Keratinocyte (primary cell): ENCODE measurements around the gene DLL1. TPM values are rescaled to one million over a fixed set of nuclear protein-coding genes. Genes with fewer than 3 reads are reported as not detected.

ENCODE experiments used
- DNase-seq: peaks from one replicate; pipeline ENCODE4 v3.0.0-alpha.2; 2011; ENCODE audit warnings: low read depth, missing footprints, low spot score
- FAIRE-seq: peaks from 2 replicates; lab custom pipeline; 2011; peaks lifted over from hg19 to GRCh38; lab: Jason Lieb, UNC
- H2AFZ ChIP-seq: 2 replicates; pipeline ENCODE4 v1.6.0; 2012; ENCODE audit warnings: low read length, control low read depth, inconsistent platforms; ENCODE audit not compliant: control insufficient read depth
- H3K27ac ChIP-seq: 2 replicates; pipeline ENCODE4 v1.5.1; 2011; ENCODE audit warnings: low read length; ENCODE audit not compliant: control insufficient read depth, insufficient read depth
- H3K27me3 ChIP-seq: 3 replicates; pipeline ENCODE4 v1.6.0; 2011; ENCODE audit warnings: low read length; ENCODE audit not compliant: control insufficient read depth, insufficient read depth; ENCODE audit errors: extremely low read depth
- H3K36me3 ChIP-seq, 2 experiments: 2 replicates in 1 of 2; 3 replicates in 1 of 2; pipeline ENCODE4 v1.5.1; 2011; ENCODE audit warnings: low read length in 2 of 2, mild to moderate bottlenecking in 1 of 2; ENCODE audit not compliant: control insufficient read depth in 2 of 2, insufficient read depth in 2 of 2; ENCODE audit errors: extremely low read depth in 1 of 2
- H3K4me1 ChIP-seq: 3 replicates; pipeline ENCODE4 v1.5.1; 2011; ENCODE audit warnings: low read length; ENCODE audit not compliant: control insufficient read depth, insufficient read depth; ENCODE audit errors: extremely low read depth
- H3K4me2 ChIP-seq: 3 replicates; pipeline ENCODE4 v1.6.0; 2011; ENCODE audit warnings: low read depth, low read length; ENCODE audit not compliant: control insufficient read depth, insufficient read depth; ENCODE audit errors: extremely low read depth
- H3K4me3 ChIP-seq, 3 experiments: fragments of 200-600 bp in 1 of 3; sonication (generic) in 1 of 3; 2 replicates in 2 of 3; 3 replicates in 1 of 3; pipeline ENCODE4 v1.5.1; 2011 to 2016; ENCODE audit warnings: low read length in 3 of 3, mild to moderate bottlenecking in 3 of 3, control low read depth in 2 of 3, inconsistent platforms in 1 of 3, low read depth in 1 of 3, mixed read lengths in 1 of 3, mixed run types in 1 of 3, moderate library complexity in 1 of 3; ENCODE audit not compliant: control insufficient read depth in 2 of 3, insufficient read depth in 2 of 3; ENCODE audit errors: extremely low read depth in 1 of 3
- H3K79me2 ChIP-seq: 2 replicates; pipeline ENCODE4 v1.6.0; 2012; ENCODE audit warnings: low read length; ENCODE audit not compliant: control insufficient read depth, insufficient read depth
- H3K9ac ChIP-seq: 3 replicates; pipeline ENCODE4 v1.6.0; 2011; ENCODE audit warnings: low read length; ENCODE audit not compliant: control insufficient read depth, insufficient read depth; ENCODE audit errors: extremely low read depth
- H3K9me1 ChIP-seq: 3 replicates; pipeline ENCODE4 v1.6.0; 2011; ENCODE audit warnings: low read length; ENCODE audit not compliant: control insufficient read depth, insufficient read depth; ENCODE audit errors: extremely low read depth
- H3K9me3 ChIP-seq: 2 replicates; pipeline ENCODE4 v1.5.1; 2012; ENCODE audit warnings: low read depth, low read length; ENCODE audit not compliant: control insufficient read depth
- H4K20me1 ChIP-seq: 3 replicates; pipeline ENCODE4 v1.6.0; 2011; ENCODE audit warnings: low read length; ENCODE audit not compliant: control insufficient read depth, insufficient read depth; ENCODE audit errors: extremely low read depth
- CTCF ChIP-seq, 3 experiments: IDR thresholded peaks in 1 of 3; conservative IDR thresholded peaks in 1 of 3; optimal IDR thresholded peaks in 1 of 3; 2 replicates in 2 of 3; 3 replicates in 1 of 3; pipeline versions ENCODE3 to v1.5.1; 2011; ENCODE audit warnings: low read length in 3 of 3, mild to moderate bottlenecking in 3 of 3, moderate library complexity in 2 of 3, control low read depth in 1 of 3, inconsistent platforms in 1 of 3; ENCODE audit not compliant: insufficient read depth in 2 of 3; ENCODE audit errors: extremely low read depth in 1 of 3
- EZH2 ChIP-seq: IDR thresholded peaks from one replicate; pipeline ENCODE4 v1.6.1; 2012; ENCODE audit warnings: inconsistent platforms, mild to moderate bottlenecking, low read length, moderate library complexity
- dilution Hi-C: fragments of 300-500 bp; cut with MboI; formaldehyde crosslinking; loops from one replicate; pipeline ENCODE4 v1.7.0; 2020; ENCODE audit warnings: low sequenced_read_pairs; ENCODE audit not compliant: extremely low pct_ligation_motif_present
- polyA plus RNA-seq, 5 experiments: library from polyadenylated mRNA; depleted of rRNA in 3 of 5; stranded (reverse) in 3 of 5; stranded (forward) in 1 of 5; unstranded in 1 of 5; fragments of >200 nt; gene quantifications; 1 replicate in 1 of 5; 2 replicates in 3 of 5; 3 replicates in 1 of 5; pipeline versions ENCODE4 v1.2.1 to v1.2.3, GENCODE V29; 2011 to 2012; ENCODE audit warnings: missing spikeins in 2 of 5, low read depth in 1 of 5, low replicate concordance in 1 of 5

DLL1 gene
- polyA plus RNA-seq, 1 donor (not counting 4 experiments of a cell fraction or from before 2014, with no cell fraction given): 8.2 TPM

- Histone ChIP-seq H3K79me2 (no peaks in the 10 kb centered on the region), H2AFZ (no peak overlapping the region), H3K4me1 (peaks cover 4% of the 10 kb centered on the region), H4K20me1 (no peaks in the 10 kb centered on the region), H3K9ac (no peak overlapping the region), H3K9me3 (no peaks in the 10 kb centered on the region), H3K4me3 (no peak overlapping the region), H3K27me3 (peaks cover 3% of the 10 kb centered on the region), H3K27ac (no peak overlapping the region), H3K36me3 (peaks cover 0 to under 1% of the 10 kb centered on the region in 2 experiments), H3K4me2 (no peak overlapping the region), H3K9me1 (no peaks in the 10 kb centered on the region)
- TF ChIP-seq CTCF (optimal IDR thresholded peaks at IDR 0.05 in 1 of 3, IDR thresholded peaks at IDR 0.05 in 1 of 3, conservative IDR thresholded peaks at IDR 0.05 in 1 of 3; ENCODE audit: extremely low read depth in 1 of 3, insufficient read depth in 2 of 3, low read length in 3 of 3) (no peak), EZH2 (no peak)
- dilution Hi-C loops: no loop called here
- no peak for DNase-seq
- no peak for FAIRE-seq
Observed at GRCh38 chr6:170276369-170277057, 14.4 kb downstream of the DLL1 start.

- H3K79me2 ChIP-seq: no peaks in the 10 kb centered on the region
- peaks cover under 1% of the 10 kb centered on the region for H3K4me1 ChIP-seq
- FAIRE-seq (no peak), DNase-seq (no peak)
- no peak overlapping the region for H3K4me2 ChIP-seq
- no peak overlapping the region for H3K9ac ChIP-seq
- H3K9me3 ChIP-seq: no peaks in the 10 kb centered on the region
- H3K4me3 ChIP-seq: no peak overlapping the region
- no peak overlapping the region for H2AFZ ChIP-seq
- no peaks in the 10 kb centered on the region for H3K9me1 ChIP-seq
- TF ChIP-seq CTCF (optimal IDR thresholded peaks at IDR 0.05 in 1 of 3, IDR thresholded peaks at IDR 0.05 in 1 of 3, conservative IDR thresholded peaks at IDR 0.05 in 1 of 3; ENCODE audit: extremely low read depth in 1 of 3, insufficient read depth in 2 of 3, low read length in 3 of 3) (no peak), EZH2 (no peak)
- no peaks in the 10 kb centered on the region for H4K20me1 ChIP-seq
- dilution Hi-C loops: no loop called here
- H3K27me3 ChIP-seq: peaks cover 3% of the 10 kb centered on the region
- no peaks in the 10 kb centered on the region for H3K36me3 ChIP-seq
- no peak overlapping the region for H3K27ac ChIP-seq
Observed at GRCh38 chr6:170274713-170275560, 15.9 kb downstream of the DLL1 start.
